ENCODE data around the gene NPIPB2. TPM values are rescaled to one million over a fixed set of nuclear protein-coding genes. Genes with fewer than 3 reads are reported as not detected.

Gene NPIPB2
- total RNA-seq, 6 donors from 2014 or later: 3.6 to 47.1 (median 9.0) TPM

- 92% methylated on average over 8 of the region's 8 CpGs for WGBS, 2 donors
- ATAC-seq (ENCODE audit: low FRiP score in 2 of 2): no peak
- Histone ChIP-seq H3K4me3 (no peak overlapping the region), H3K4me1 (peaks cover 17 to 53% (median 29%) of the 10 kb centered on the region in 4 donors), H3K36me3 (peaks cover 0 to 20% (median 4%) of the 10 kb centered on the region in 4 donors), H3K9me3 (no peaks in the 10 kb centered on the region), H3K27me3 (no peaks in the 10 kb centered on the region), H3K27ac (no peak overlapping the region)
- no peak for TF ChIP-seq CTCF (IDR thresholded peaks at IDR 0.05)
- no peak for TF ChIP-seq EP300 (IDR thresholded peaks at IDR 0.05)
- TF ChIP-seq POLR2A (IDR thresholded peaks at IDR 0.05): no peak
- no peak for TF ChIP-seq POLR2AphosphoS5 (IDR thresholded peaks at IDR 0.05)
- no peak for DNase-seq
These were observed 34.5 kb downstream of the NPIPB2 start for GRCh38 chr16:11907160-11907970.

GRCh38 chr16:11903906-11904305 is 37.9 kb downstream of the NPIPB2 start:
- 97% methylated on average over 6 of the region's 6 CpGs for WGBS, 2 donors
- TF ChIP-seq POLR2A (IDR thresholded peaks at IDR 0.05): no peak
- no peak for TF ChIP-seq EP300 (IDR thresholded peaks at IDR 0.05)
- no peak for TF ChIP-seq POLR2AphosphoS5 (IDR thresholded peaks at IDR 0.05)
- TF ChIP-seq CTCF (IDR thresholded peaks at IDR 0.05): no peak
- no peak overlapping the region for H3K27ac ChIP-seq
- DNase-seq (no peak), ATAC-seq (ENCODE audit: low FRiP score in 2 of 2) (no peak)
- H3K4me3 ChIP-seq: no peak overlapping the region
- H3K27me3 ChIP-seq: no peaks in the 10 kb centered on the region
- peaks cover 0 to 25% (median 4%) of the 10 kb centered on the region in 4 donors for H3K36me3 ChIP-seq
- no peaks in the 10 kb centered on the region for H3K9me3 ChIP-seq
- H3K4me1 ChIP-seq: peaks cover 12 to 51% (median 14%) of the 10 kb centered on the region in 4 donors

- no peak for ATAC-seq (ENCODE audit: low FRiP score in 2 of 2)
- H3K9me3 ChIP-seq: no peaks in the 10 kb centered on the region
- H3K27me3 ChIP-seq: no peaks in the 10 kb centered on the region
- TF ChIP-seq POLR2AphosphoS5 (IDR thresholded peaks at IDR 0.05) (no peak), POLR2A (IDR thresholded peaks at IDR 0.05) (no peak), CTCF (IDR thresholded peaks at IDR 0.05) (no peak), EP300 (IDR thresholded peaks at IDR 0.05) (no peak)
- no peak for DNase-seq
- H3K27ac ChIP-seq: no peak overlapping the region
- no peak overlapping the region for H3K4me3 ChIP-seq
- H3K4me1 ChIP-seq: peaks cover 9 to 65% (median 14%) of the 10 kb centered on the region in 4 donors
- WGBS, 2 donors: 78 to 80% methylated on average over 3 of the region's 3 CpGs
- peaks cover 0 to 23% (median 2%) of the 10 kb centered on the region in 4 donors for H3K36me3 ChIP-seq
These were observed 40.8 kb downstream of the NPIPB2 start for GRCh38 chr16:11901091-11901490.

DNA sequence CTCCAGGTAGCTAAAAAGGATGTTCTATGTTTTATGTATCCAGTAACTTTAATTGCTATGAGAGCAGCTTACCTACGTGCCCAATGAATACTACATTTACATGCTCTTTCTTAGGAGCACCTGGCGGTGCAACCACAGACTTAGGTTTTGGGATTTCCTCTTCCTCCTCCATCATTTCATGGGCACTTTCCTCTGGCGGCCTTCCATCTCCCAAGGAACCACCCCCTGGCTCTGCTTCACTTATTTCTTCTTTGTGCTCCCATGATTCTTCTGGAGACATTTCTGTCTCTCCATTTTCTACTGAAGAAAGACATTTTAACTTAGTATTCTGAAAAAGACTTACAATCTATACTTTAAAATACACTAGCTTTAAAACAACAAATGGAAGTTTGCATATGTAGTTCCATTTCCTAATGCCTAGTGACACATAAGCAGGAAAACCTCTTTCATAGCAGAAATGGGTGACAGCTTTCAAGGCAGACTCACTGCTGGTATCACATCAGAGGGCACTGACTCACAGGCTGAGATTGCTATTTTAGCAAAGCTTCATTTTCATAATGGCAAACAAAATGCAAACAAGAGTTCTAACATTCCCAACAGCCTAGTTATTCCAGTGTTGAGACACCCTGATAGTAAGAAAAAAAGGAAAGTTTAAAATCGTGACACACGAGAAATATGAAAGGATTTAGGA is 45.2 kb downstream of the NPIPB2 start:
- Histone ChIP-seq H3K4me1 (peaks cover 9 to 46% (median 14%) of the 10 kb centered on the region in 4 donors), H3K4me3 (no peak overlapping the region), H3K27ac (peak overlapping the region in 1 of 4 donors; percentile 2), H3K27me3 (no peaks in the 10 kb centered on the region), H3K9me3 (no peaks in the 10 kb centered on the region), H3K36me3 (peaks cover 4 to 46% (median 19%) of the 10 kb centered on the region in 4 donors)
- no peak for TF ChIP-seq CTCF (IDR thresholded peaks at IDR 0.05)
- TF ChIP-seq EP300 (IDR thresholded peaks at IDR 0.05): no peak
- no peak for TF ChIP-seq POLR2A (IDR thresholded peaks at IDR 0.05)
- TF ChIP-seq POLR2AphosphoS5 (IDR thresholded peaks at IDR 0.05): no peak
- 75 to 84% methylated on average over 5 of the region's 5 CpGs for WGBS, 2 donors
- DNase-seq (no peak), ATAC-seq (ENCODE audit: low FRiP score in 2 of 2) (no peak)
